Activated T-cell treated with anti-CD3 and anti-CD28 coated beads, Interleukin-2, amount 50 U/mL, for 48 hours (primary cell): ENCODE results near the gene CNTN4.
"Not testable (repeated sequence)": the region's sequence is repeated elsewhere in the genome, so short reads cannot be mapped to it uniquely, and the experiment has no call there.

Experiments
- DNase-seq, 2 experiments: peaks; one replicate each; pipeline ENCODE4 v3.0.0-alpha.2; 2020

CNTN4 gene

GRCh38 chr3:2098398-2099027, at the start of gene CNTN4:
Gene CNTN4, plus strand, starts transcription at chr3:2098866.
- peak; percentile 24 to 54 for DNase-seq

- no peak for DNase-seq
These were observed 37.3 kb upstream of the CNTN4 start for GRCh38 chr3:2061360-2061759.

GRCh38 chr3:2071531-2071930, 27.1 kb upstream of the CNTN4 start:
- no peak for DNase-seq

GRCh38 chr3:2078821-2079220, 19.8 kb upstream of the CNTN4 start:
- DNase-seq, result no peak

GRCh38 chr3:2082871-2083480, 15.7 kb upstream of the CNTN4 start:
- DNase-seq, result no peak

- DNase-seq, result not testable (repeated sequence)
These were observed 15.1 kb upstream of the CNTN4 start for GRCh38 chr3:2083558-2083957.

GRCh38 chr3:2090095-2090911, 8.4 kb upstream of the CNTN4 start:
- no peak for DNase-seq

GRCh38 chr3:2092758-2093157, 5.9 kb upstream of the CNTN4 start:
- DNase-seq, result no peak

- no peak for DNase-seq
These were observed 3.7 kb upstream of the CNTN4 start for GRCh38 chr3:2094941-2095340.

GRCh38 chr3:2096216-2096615, 2.5 kb upstream of the CNTN4 start:
- no peak for DNase-seq

- no peak for DNase-seq
These were observed 950 bp upstream of the CNTN4 start for GRCh38 chr3:2097641-2098191.

GRCh38 chr3:2099028-2099671, 484 bp downstream of the CNTN4 start:
- peak; percentile 17 to 18 for DNase-seq

GRCh38 chr3:2099779-2100191, 1.1 kb downstream of the CNTN4 start:
- DNase-seq, result no peak

GRCh38 chr3:2106438-2106837, 7.8 kb downstream of the CNTN4 start:
- no peak for DNase-seq

GRCh38 chr3:2110597-2111117, 12.0 kb downstream of the CNTN4 start:
- DNase-seq, result no peak

GRCh38 chr3:2114617-2115275, 16.1 kb downstream of the CNTN4 start:
- DNase-seq, result no peak

GRCh38 chr3:2130726-2131125, 32.1 kb downstream of the CNTN4 start:
- no peak for DNase-seq

- no peak for DNase-seq
These were observed 34.5 kb downstream of the CNTN4 start for GRCh38 chr3:2133146-2133545.

- DNase-seq, result no peak
These were observed 39.0 kb downstream of the CNTN4 start for GRCh38 chr3:2137651-2138050.

GRCh38 chr3:2141482-2141881, 42.8 kb downstream of the CNTN4 start:
- DNase-seq, result no peak

- no peak for DNase-seq
These were observed 50.1 kb downstream of the CNTN4 start for GRCh38 chr3:2148561-2149340.

GRCh38 chr3:2153053-2153452, 54.4 kb downstream of the CNTN4 start:
- DNase-seq, result no peak
